ENCODE results near the gene EFCAB8.

The EFCAB8 gene

DNA sequence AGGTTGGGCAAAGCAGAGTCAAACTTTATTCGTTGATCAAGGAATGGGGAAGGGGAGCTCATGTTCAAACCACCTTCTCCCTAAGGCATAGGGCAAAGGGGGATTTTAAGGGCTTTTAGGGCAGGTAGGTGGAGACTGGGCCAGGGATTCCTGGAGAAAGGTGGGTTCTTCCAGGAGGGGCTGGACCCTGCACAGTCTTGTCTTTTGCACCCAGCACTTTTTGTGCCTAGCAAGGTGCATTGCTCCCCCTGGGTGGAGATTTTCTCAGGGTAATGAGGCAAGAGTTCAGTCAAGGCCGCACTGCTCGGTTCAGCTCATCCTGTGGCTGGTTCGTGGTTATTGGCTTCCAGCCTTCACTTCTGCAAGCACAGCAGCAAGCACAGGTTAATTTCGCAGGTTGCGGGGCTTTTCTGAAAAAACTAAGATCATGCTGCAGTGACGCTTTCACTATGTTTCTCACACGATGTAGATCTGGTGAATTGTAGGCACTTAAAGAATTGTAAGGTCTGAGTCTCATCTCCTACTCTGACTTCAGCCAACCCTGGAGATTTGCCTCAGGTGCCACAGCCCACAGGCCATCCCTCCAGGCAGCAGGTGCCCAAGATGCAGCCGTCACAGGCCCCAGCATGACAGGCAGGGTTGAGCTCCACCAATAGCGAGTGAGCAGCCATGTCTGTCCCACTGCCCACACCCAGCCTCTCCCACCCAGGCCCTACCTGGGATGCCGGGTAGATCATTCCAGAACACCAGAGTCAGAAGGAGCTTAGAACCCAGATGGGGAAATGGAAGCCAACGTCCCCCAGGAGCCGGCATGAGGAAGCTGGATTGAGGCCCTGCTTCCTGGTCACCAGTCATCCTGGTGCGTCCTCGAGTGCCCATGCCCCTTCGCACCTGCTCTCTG lies 108.4 kb downstream of the EFCAB8 start:
- H3K79me1 ChIP-seq (ENCODE audit: low read length): no peaks in the 10 kb centered on the region
- H3K56ac ChIP-seq (ENCODE audit: low read length): peak overlapping the region; percentile 43
- no peak overlapping the region for H3K9ac ChIP-seq (ENCODE audit: low read length)
- no peak overlapping the region for H3K4me3 ChIP-seq (ENCODE audit: low read length)
- no peak overlapping the region for H3K27ac ChIP-seq (ENCODE audit: low read depth, low read length)
- H4K5ac ChIP-seq (ENCODE audit: low read length): no peak overlapping the region
- H3K23ac ChIP-seq (ENCODE audit: low read length): no peak overlapping the region
- H2BK15ac ChIP-seq (replicated peaks; ENCODE audit: low read depth): no peak overlapping the region
- no peaks in the 10 kb centered on the region for H3K27me3 ChIP-seq (ENCODE audit: insufficient read depth, low read length, poor library complexity)
- no peaks in the 10 kb centered on the region for H3K79me2 ChIP-seq (ENCODE audit: control insufficient read depth, insufficient read depth, low read length)
- H3K4ac ChIP-seq (ENCODE audit: low read depth, low read length): no peak overlapping the region
- no peak overlapping the region for H4K8ac ChIP-seq (ENCODE audit: low read depth, low read length)
- H3K4me2 ChIP-seq (ENCODE audit: low read length): no peak overlapping the region
- no peak overlapping the region for H2BK5ac ChIP-seq (ENCODE audit: low read length)
- H3K18ac ChIP-seq (ENCODE audit: low read length): peak overlapping the region; percentile 7
- DNase-seq: no peak
- peaks cover 9% of the 10 kb centered on the region for H3K4me1 ChIP-seq (ENCODE audit: control insufficient read depth, low read depth, low read length)
- peak overlapping the region; percentile 59 for H2AK5ac ChIP-seq (ENCODE audit: low read length)
- no CpG with 5 or more reads among the region's 16 CpGs for WGBS (ENCODE audit: extremely low coverage, insufficient coverage, low lambda C conversion rate)
- H3K36me3 ChIP-seq (ENCODE audit: control insufficient read depth, insufficient read depth, low read length): no peaks in the 10 kb centered on the region
- no peak overlapping the region for H2BK120ac ChIP-seq (ENCODE audit: low read depth, low read length)

DNA sequence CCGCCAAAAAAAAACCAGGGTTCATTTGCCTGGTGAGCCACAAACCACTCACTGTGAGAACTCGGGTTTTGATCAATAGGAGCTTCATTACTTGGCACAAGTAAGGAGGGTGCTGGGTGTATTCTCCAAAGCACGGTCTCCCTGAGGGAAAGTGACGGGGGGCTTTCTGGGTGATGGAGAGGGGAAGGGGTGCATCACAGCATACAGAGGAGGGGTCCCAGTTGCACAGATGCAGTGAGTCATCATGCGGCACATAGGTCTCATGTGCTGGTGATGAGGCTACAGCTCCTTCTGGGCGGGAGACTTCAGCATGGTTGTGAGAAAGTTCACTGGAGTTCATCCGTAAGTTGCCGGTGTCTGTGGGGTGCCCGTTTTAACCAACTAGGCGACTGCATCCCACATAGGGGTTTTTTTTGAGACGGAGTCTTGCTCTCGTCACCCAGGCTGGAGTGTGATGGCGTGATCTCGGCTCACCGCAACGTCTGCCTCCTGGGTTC lies 109.3 kb downstream of the EFCAB8 start:
- Histone ChIP-seq H3K56ac (ENCODE audit: low read length) (no peak overlapping the region), H2BK15ac (replicated peaks; ENCODE audit: low read depth) (no peak overlapping the region), H4K8ac (ENCODE audit: low read depth, low read length) (no peak overlapping the region), H3K23ac (ENCODE audit: low read length) (no peak overlapping the region), H3K9ac (ENCODE audit: low read length) (no peak overlapping the region), H3K36me3 (ENCODE audit: control insufficient read depth, insufficient read depth, low read length) (no peaks in the 10 kb centered on the region), H3K4ac (ENCODE audit: low read depth, low read length) (no peak overlapping the region), H3K4me1 (ENCODE audit: control insufficient read depth, low read depth, low read length) (peaks cover 11% of the 10 kb centered on the region), H2BK120ac (ENCODE audit: low read depth, low read length) (no peak overlapping the region), H4K5ac (ENCODE audit: low read length) (no peak overlapping the region), H3K27ac (ENCODE audit: low read depth, low read length) (no peak overlapping the region), H3K79me2 (ENCODE audit: control insufficient read depth, insufficient read depth, low read length) (no peaks in the 10 kb centered on the region), H3K4me2 (ENCODE audit: low read length) (no peak overlapping the region), H3K27me3 (ENCODE audit: insufficient read depth, low read length, poor library complexity) (no peaks in the 10 kb centered on the region), H3K18ac (ENCODE audit: low read length) (no peak overlapping the region), H2AK5ac (ENCODE audit: low read length) (peak overlapping the region; percentile 77), H3K4me3 (ENCODE audit: low read length) (no peak overlapping the region), H2BK5ac (ENCODE audit: low read length) (no peak overlapping the region), H3K79me1 (ENCODE audit: low read length) (no peaks in the 10 kb centered on the region)
- no peak for DNase-seq
- no CpG with 5 or more reads among the region's 16 CpGs for WGBS (ENCODE audit: extremely low coverage, insufficient coverage, low lambda C conversion rate)

DNA sequence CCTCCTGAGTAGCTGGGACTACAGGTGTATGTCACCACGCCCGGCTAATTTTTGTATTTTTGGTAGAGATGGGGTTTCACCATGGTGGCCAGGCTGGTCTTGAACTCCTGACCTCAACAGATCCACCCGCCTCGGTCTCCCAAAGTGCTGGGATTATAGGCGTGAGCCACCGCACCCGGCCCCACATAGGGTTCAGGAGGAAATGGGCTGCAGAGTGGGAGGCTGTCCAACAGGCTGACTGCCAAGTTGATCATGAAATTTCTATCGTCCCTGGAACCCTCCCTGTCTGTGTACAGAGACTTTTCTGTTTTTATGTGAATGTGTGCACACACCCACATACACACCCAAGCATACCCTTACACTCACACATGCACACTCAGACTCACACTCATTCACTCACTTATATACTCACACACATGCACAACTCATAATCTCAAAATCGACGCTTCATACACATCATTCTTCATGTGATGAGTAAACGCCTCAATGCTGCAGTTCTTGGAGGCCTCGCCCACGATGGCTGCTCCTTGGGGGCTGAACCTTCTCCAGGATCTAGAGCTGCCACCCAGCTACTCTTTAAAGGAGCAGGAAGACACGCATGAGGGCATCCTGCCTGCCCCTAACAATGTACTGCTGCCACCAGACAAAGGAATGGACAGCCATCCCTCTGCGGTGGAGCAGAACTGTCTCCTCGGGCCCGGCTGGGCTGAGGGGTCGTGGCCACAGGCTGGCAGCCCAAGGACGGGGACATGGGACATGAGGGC lies 109.9 kb downstream of the EFCAB8 start:
- H4K8ac ChIP-seq (ENCODE audit: low read depth, low read length): no peak overlapping the region
- H2AK5ac ChIP-seq (ENCODE audit: low read length): peak overlapping the region; percentile 43
- no peak overlapping the region for H3K23ac ChIP-seq (ENCODE audit: low read length)
- H3K79me2 ChIP-seq (ENCODE audit: control insufficient read depth, insufficient read depth, low read length): no peaks in the 10 kb centered on the region
- no peak overlapping the region for H2BK15ac ChIP-seq (replicated peaks; ENCODE audit: low read depth)
- no peak overlapping the region for H4K5ac ChIP-seq (ENCODE audit: low read length)
- peak overlapping the region; percentile 22 for H3K18ac ChIP-seq (ENCODE audit: low read length)
- H3K79me1 ChIP-seq (ENCODE audit: low read length): no peaks in the 10 kb centered on the region
- no peaks in the 10 kb centered on the region for H3K27me3 ChIP-seq (ENCODE audit: insufficient read depth, low read length, poor library complexity)
- H3K36me3 ChIP-seq (ENCODE audit: control insufficient read depth, insufficient read depth, low read length): no peaks in the 10 kb centered on the region
- H3K56ac ChIP-seq (ENCODE audit: low read length): peak overlapping the region; percentile 47
- peaks cover 13% of the 10 kb centered on the region for H3K4me1 ChIP-seq (ENCODE audit: control insufficient read depth, low read depth, low read length)
- H2BK120ac ChIP-seq (ENCODE audit: low read depth, low read length): peak overlapping the region; percentile 17
- H3K27ac ChIP-seq (ENCODE audit: low read depth, low read length): no peak overlapping the region
- H3K4ac ChIP-seq (ENCODE audit: low read depth, low read length): peak overlapping the region; percentile 87
- 100% methylated on average over 2 of the region's 19 CpGs for WGBS (ENCODE audit: extremely low coverage, insufficient coverage, low lambda C conversion rate)
- no peak overlapping the region for H3K9ac ChIP-seq (ENCODE audit: low read length)
- H2BK5ac ChIP-seq (ENCODE audit: low read length): peak overlapping the region; percentile 3
- no peak overlapping the region for H3K4me2 ChIP-seq (ENCODE audit: low read length)
- DNase-seq: no peak
- H3K4me3 ChIP-seq (ENCODE audit: low read length): no peak overlapping the region

DNA sequence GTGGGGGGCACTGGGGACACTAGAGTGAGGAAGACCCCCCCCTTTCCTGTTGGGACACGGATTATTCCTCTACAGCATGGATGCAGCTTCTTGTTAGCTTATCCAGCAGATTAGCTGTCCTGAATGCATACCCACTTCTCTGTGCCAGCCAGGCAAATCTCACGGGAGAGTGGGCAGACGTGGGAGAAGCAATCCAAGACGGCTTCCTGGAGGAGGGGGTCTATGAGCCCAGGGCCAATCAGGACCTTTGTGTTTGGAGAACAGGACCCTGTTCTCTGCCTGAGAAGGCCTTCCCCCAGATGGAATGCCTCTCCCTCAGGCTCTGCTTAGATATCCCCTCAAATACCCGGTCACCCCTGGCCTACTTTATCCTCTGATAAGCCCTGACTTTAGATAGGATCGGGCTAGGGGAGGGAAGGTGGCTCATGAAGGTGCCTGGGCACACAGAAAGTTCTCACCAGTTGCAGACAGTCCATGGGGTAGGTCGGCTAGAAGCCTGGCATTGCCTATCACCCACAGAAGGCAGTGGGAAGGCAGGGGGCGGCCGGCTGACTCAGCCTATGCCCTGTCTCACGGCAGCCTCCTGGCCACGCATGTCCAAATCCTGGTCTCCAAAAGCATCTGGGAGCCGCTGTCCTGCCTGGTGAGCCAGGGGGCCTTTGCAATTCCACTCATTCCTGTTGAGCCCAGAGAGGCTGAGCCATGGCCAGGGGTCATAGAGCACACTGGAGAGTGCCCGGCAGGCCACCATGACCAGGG lies 110.8 kb downstream of the EFCAB8 start:
- H3K79me2 ChIP-seq (ENCODE audit: control insufficient read depth, insufficient read depth, low read length): no peaks in the 10 kb centered on the region
- H3K23ac ChIP-seq (ENCODE audit: low read length): no peak overlapping the region
- no peak for DNase-seq
- H3K79me1 ChIP-seq (ENCODE audit: low read length): no peaks in the 10 kb centered on the region
- no CpG with 5 or more reads among the region's 13 CpGs for WGBS (ENCODE audit: extremely low coverage, insufficient coverage, low lambda C conversion rate)
- no peak overlapping the region for H3K4me2 ChIP-seq (ENCODE audit: low read length)
- H3K27me3 ChIP-seq (ENCODE audit: insufficient read depth, low read length, poor library complexity): no peaks in the 10 kb centered on the region
- H3K36me3 ChIP-seq (ENCODE audit: control insufficient read depth, insufficient read depth, low read length): no peaks in the 10 kb centered on the region
- no peak overlapping the region for H4K8ac ChIP-seq (ENCODE audit: low read depth, low read length)
- H3K27ac ChIP-seq (ENCODE audit: low read depth, low read length): no peak overlapping the region
- no peak overlapping the region for H3K9ac ChIP-seq (ENCODE audit: low read length)
- peak overlapping the region; percentile 22 for H3K18ac ChIP-seq (ENCODE audit: low read length)
- H2BK15ac ChIP-seq (replicated peaks; ENCODE audit: low read depth): no peak overlapping the region
- H3K4me1 ChIP-seq (ENCODE audit: control insufficient read depth, low read depth, low read length): peaks cover 18% of the 10 kb centered on the region
- H3K4me3 ChIP-seq (ENCODE audit: low read length): no peak overlapping the region
- peak overlapping the region; percentile 87 for H3K4ac ChIP-seq (ENCODE audit: low read depth, low read length)
- peak overlapping the region; percentile 89 for H3K56ac ChIP-seq (ENCODE audit: low read length)
- H4K5ac ChIP-seq (ENCODE audit: low read length): no peak overlapping the region
- peak overlapping the region; percentile 43 for H2AK5ac ChIP-seq (ENCODE audit: low read length)
- peak overlapping the region; percentile 78 for H2BK120ac ChIP-seq (ENCODE audit: low read depth, low read length)
- H2BK5ac ChIP-seq (ENCODE audit: low read length): peak overlapping the region; percentile 52

DNA sequence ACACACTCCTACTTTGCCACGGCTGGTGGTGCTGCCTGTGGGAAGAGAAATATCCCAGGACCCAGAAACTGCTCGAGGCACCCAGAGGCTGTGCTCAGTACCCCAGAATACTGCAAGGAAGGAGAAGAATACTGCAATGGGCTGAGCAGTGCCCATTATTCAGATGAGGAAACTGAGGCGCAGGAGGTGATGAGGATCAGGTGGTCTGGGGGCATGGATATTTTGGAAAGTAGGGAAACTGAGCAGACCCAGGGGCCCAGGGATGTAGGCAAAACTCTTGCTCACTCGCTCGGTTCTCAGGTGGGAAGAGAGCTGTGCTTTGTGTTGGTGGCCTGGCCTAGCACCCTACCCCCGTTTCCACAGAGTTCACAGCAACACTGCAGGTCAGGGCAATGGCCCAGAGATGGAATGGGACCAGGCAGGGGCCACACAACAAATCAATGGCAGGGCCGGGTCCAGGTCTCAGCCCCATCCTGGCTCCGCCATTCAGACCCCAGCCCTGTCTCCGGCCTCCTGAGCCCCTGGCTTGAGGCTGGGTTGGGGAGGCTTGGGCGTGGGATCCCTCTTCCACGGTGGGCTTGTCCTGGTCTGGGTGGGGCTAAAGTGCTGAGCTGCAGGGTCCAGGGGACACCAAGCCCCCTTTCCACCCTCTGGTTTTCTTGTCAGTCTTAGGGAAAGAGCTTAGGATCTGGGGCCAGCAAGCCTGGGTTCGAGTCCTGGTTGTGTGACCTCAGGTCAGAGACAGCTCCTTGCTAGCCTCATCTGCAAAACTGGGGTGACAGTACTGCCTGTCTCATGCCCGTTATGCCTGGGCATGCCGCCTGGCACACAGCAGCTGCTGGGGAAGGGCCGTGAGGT lies 111.6 kb downstream of the EFCAB8 start:
- Histone ChIP-seq H2BK120ac (ENCODE audit: low read depth, low read length) (peak overlapping the region; percentile 78), H2BK5ac (ENCODE audit: low read length) (peak overlapping the region; percentile 97), H3K36me3 (ENCODE audit: control insufficient read depth, insufficient read depth, low read length) (no peaks in the 10 kb centered on the region), H3K23ac (ENCODE audit: low read length) (peak overlapping the region; percentile 17), H4K8ac (ENCODE audit: low read depth, low read length) (no peak overlapping the region), H3K4ac (ENCODE audit: low read depth, low read length) (peak overlapping the region; percentile 81), H3K56ac (ENCODE audit: low read length) (peak overlapping the region; percentile 89), H3K4me2 (ENCODE audit: low read length) (no peak overlapping the region), H3K9ac (ENCODE audit: low read length) (no peak overlapping the region), H3K4me3 (ENCODE audit: low read length) (no peak overlapping the region), H3K79me1 (ENCODE audit: low read length) (no peaks in the 10 kb centered on the region), H2BK15ac (replicated peaks; ENCODE audit: low read depth) (no peak overlapping the region), H2AK5ac (ENCODE audit: low read length) (peak overlapping the region; percentile 99), H3K18ac (ENCODE audit: low read length) (peak overlapping the region; percentile 22), H3K79me2 (ENCODE audit: control insufficient read depth, insufficient read depth, low read length) (no peaks in the 10 kb centered on the region), H4K5ac (ENCODE audit: low read length) (no peak overlapping the region), H3K4me1 (ENCODE audit: control insufficient read depth, low read depth, low read length) (peaks cover 20% of the 10 kb centered on the region), H3K27ac (ENCODE audit: low read depth, low read length) (peak overlapping the region; percentile 4), H3K27me3 (ENCODE audit: insufficient read depth, low read length, poor library complexity) (no peaks in the 10 kb centered on the region)
- WGBS (ENCODE audit: extremely low coverage, insufficient coverage, low lambda C conversion rate): no CpG with 5 or more reads among the region's 15 CpGs
- no peak for DNase-seq
